GM12878 (cell line): ENCODE results near the gene SYMPK. TPM values are rescaled to one million over a fixed set of nuclear protein-coding genes. Genes with fewer than 3 reads are reported as not detected.

Experiments
- ATAC-seq: fragments of 200-7000 bp; cut with Tn5 transposase; 3 replicates; pipeline ENCODE4 v1.9.1; 2020; ENCODE audit warnings: mild to moderate bottlenecking, moderate library complexity
- BruUV-seq: library from RNA; stranded (reverse); fragments of 400-500 nt; replicated peaks from 2 replicates; lab custom pipeline; 2021; lab: Mats Ljungman, UMichigan
- CTCF ChIA-PET: fragments of 300-600 bp; sonication (Branson Sonifier 250); formaldehyde crosslinking; extraction: SDS; loops from one replicate; lab custom pipeline; 2021; ENCODE audit warnings: inconsistent platforms; lab: Yijun Ruan, JAX
- POLR2A ChIA-PET: fragments of 350-600 bp; formaldehyde crosslinking; extraction: SDS; loops from one replicate; lab custom pipeline; 2021; ENCODE audit warnings: inconsistent platforms; lab: Charles Lee
- RAD21 ChIA-PET: fragments of 300-600 bp; sonication (Branson Sonifier 250); formaldehyde crosslinking; loops from one replicate; lab custom pipeline; 2023; ENCODE audit warnings: antibody characterized with exemption; ENCODE audit not compliant: unreplicated experiment; lab: Charles Lee
- SMC1A ChIA-PET: fragments of 300-600 bp; sonication (Branson Sonifier 250); formaldehyde crosslinking; loops from one replicate; lab custom pipeline; 2023; ENCODE audit not compliant: unreplicated experiment, uncharacterized antibody; lab: Charles Lee
- DNase-seq: peaks from one replicate; pipeline ENCODE4 v3.0.0-alpha.2; 2011; ENCODE audit warnings: low read depth, low spot score
- FAIRE-seq: peaks from 3 replicates; lab custom pipeline; 2011; peaks lifted over from hg19 to GRCh38; lab: Jason Lieb, UNC
- H2AFZ ChIP-seq: 2 replicates; pipeline ENCODE4 v1.6.0; 2011; ENCODE audit warnings: low read depth, low read length, control low read depth; ENCODE audit not compliant: control insufficient read depth
- H3K27ac ChIP-seq: 2 replicates; pipeline ENCODE4 v1.5.1; 2011; ENCODE audit warnings: control low read depth; ENCODE audit not compliant: control insufficient read depth, insufficient read depth
- H3K27me3 ChIP-seq, 2 experiments: replicated peaks in 1 of 2; 2 replicates each; pipeline versions ENCODE4 v1.6.0 to v1.6.1; 2011; ENCODE audit warnings: low read length in 1 of 2; ENCODE audit not compliant: control insufficient read depth in 2 of 2, insufficient read depth in 2 of 2
- H3K36me3 ChIP-seq, 2 experiments: 2 replicates each; pipeline ENCODE4 v1.5.1; 2011; ENCODE audit warnings: low read length in 1 of 2; ENCODE audit not compliant: control insufficient read depth in 2 of 2, insufficient read depth in 2 of 2
- H3K4me1 ChIP-seq: 2 replicates; pipeline ENCODE4 v1.6.1; 2011; ENCODE audit warnings: mild to moderate bottlenecking, low read length, moderate library complexity, mixed read lengths; ENCODE audit not compliant: control insufficient read depth, insufficient read depth
- H3K4me2 ChIP-seq: 2 replicates; pipeline ENCODE4 v1.6.0; 2011; ENCODE audit warnings: control low read depth; ENCODE audit not compliant: control insufficient read depth, insufficient read depth
- H3K4me3 ChIP-seq: fragments of 200-600 bp; sonication (generic); 2 replicates; pipeline ENCODE4 v1.5.1; 2016
- H3K79me2 ChIP-seq: 2 replicates; pipeline ENCODE4 v1.6.0; 2011; ENCODE audit warnings: low read length; ENCODE audit not compliant: control insufficient read depth, insufficient read depth
- H3K9ac ChIP-seq: 2 replicates; pipeline ENCODE4 v1.8.0; 2011; ENCODE audit warnings: low read length, control low read depth, mixed read lengths; ENCODE audit not compliant: control insufficient read depth, insufficient read depth
- H3K9me3 ChIP-seq: replicated peaks from 3 replicates; pipeline ENCODE4 v1.5.1; 2011; ENCODE audit warnings: mild to moderate bottlenecking, low read length; ENCODE audit not compliant: control insufficient read depth, insufficient read depth
- H4K20me1 ChIP-seq: 2 replicates; pipeline ENCODE4 v1.6.0; 2011; ENCODE audit not compliant: control insufficient read depth, insufficient read depth
- CBFB ChIP-seq: IDR thresholded peaks from 2 replicates; pipeline ENCODE4 v1.6.1; 2016; ENCODE audit warnings: antibody characterized with exemption, low read depth
- CEBPB ChIP-seq, 2 experiments: fragments of 150-350 bp in 1 of 2; IDR thresholded peaks; 2 replicates each; pipeline ENCODE4 v1.6.1; 2012 to 2014; ENCODE audit warnings: low read depth in 2 of 2, low read length in 2 of 2, borderline replicate concordance in 1 of 2, inconsistent platforms in 1 of 2
- EED ChIP-seq: sonication (generic); IDR thresholded peaks from 2 replicates; pipeline ENCODE4 v1.6.1; 2016; ENCODE audit warnings: antibody characterized with exemption, low read depth
- IKZF1 ChIP-seq: fragments of 450-650 bp; conservative IDR thresholded peaks from 2 replicates; pipeline ENCODE4 v1.6.1; 2017; ENCODE audit warnings: antibody characterized with exemption, mild to moderate bottlenecking
- LARP7 ChIP-seq: fragments of 450-650 bp; IDR thresholded peaks from 2 replicates; pipeline ENCODE4 v1.6.1; 2017; ENCODE audit warnings: mild to moderate bottlenecking
- MXI1 ChIP-seq: fragments of 150-350 bp; IDR thresholded peaks from 2 replicates; pipeline ENCODE4 v1.6.1; 2011; ENCODE audit warnings: low read depth, mild to moderate bottlenecking, inconsistent platforms, low read length, improper control_type of control experiment
- MYC ChIP-seq: IDR thresholded peaks from 2 replicates; pipeline ENCODE4 v1.6.1; 2011; ENCODE audit warnings: mild to moderate bottlenecking, low read length, moderate library complexity, inconsistent platforms; ENCODE audit not compliant: insufficient read depth, insufficient replicate concordance, insufficient read length, severe bottlenecking
- NFYB ChIP-seq: IDR thresholded peaks from 2 replicates; pipeline ENCODE4 v1.6.1; 2011; ENCODE audit warnings: low read depth, mild to moderate bottlenecking, low read length, improper control_type of control experiment, moderate library complexity; ENCODE audit not compliant: insufficient read depth
- NRF1 ChIP-seq: conservative IDR thresholded peaks from 2 replicates; pipeline ENCODE4 v1.6.1; 2011; ENCODE audit warnings: mild to moderate bottlenecking, low read depth, low read length, improper control_type of control experiment
- PBX3 ChIP-seq: IDR thresholded peaks from 2 replicates; pipeline ENCODE4 v1.6.1; 2011; ENCODE audit warnings: mild to moderate bottlenecking, low read depth, low read length, moderate library complexity; ENCODE audit not compliant: insufficient replicate concordance
- RB1 ChIP-seq: fragments of 450-650 bp; formaldehyde crosslinking; IDR thresholded peaks from 2 replicates; pipeline ENCODE4 v1.6.1; 2017; ENCODE audit warnings: mild to moderate bottlenecking, borderline replicate concordance
- RELA ChIP-seq: fragments of 450-650 bp; IDR thresholded peaks from 2 replicates; pipeline ENCODE4 v1.8.0; 2014; ENCODE audit warnings: borderline replicate concordance; ENCODE audit not compliant: partially characterized antibody
- SIN3A ChIP-seq: IDR thresholded peaks from 2 replicates; pipeline ENCODE4 v1.6.1; 2012; ENCODE audit warnings: low read depth, low read length, improper control_type of control experiment
- SPI1 ChIP-seq: IDR thresholded peaks from 2 replicates; pipeline ENCODE4 v1.6.1; 2011; ENCODE audit warnings: low read depth, mild to moderate bottlenecking, low read length, moderate library complexity, borderline replicate concordance; ENCODE audit not compliant: insufficient read depth
- SRF ChIP-seq, 2 experiments: IDR thresholded peaks; 2 replicates each; pipeline ENCODE4 v1.6.1; 2011; ENCODE audit warnings: low read depth in 2 of 2, low read length in 2 of 2, mild to moderate bottlenecking in 1 of 2, moderate library complexity in 1 of 2
- ZZZ3 ChIP-seq: IDR thresholded peaks from 2 replicates; pipeline ENCODE4 v1.6.1; 2011; ENCODE audit warnings: low read depth; ENCODE audit not compliant: control insufficient read depth, insufficient read length
- WGBS: methylation state at CpG from one replicate; pipeline ENCODE4 v1.1.6; 2016; ENCODE audit warnings: low lambda C conversion rate; ENCODE audit not compliant: insufficient replicate concordance, insufficient coverage; ENCODE audit errors: missing lambda C conversion rate; 5-methylcytosine and 5-hydroxymethylcytosine counted together
- in situ Hi-C: fragments of 300-500 bp; cut with MboI; formaldehyde crosslinking; loops from 9 replicates; pipeline ENCODE4 v1.14.3; 2018; ENCODE audit warnings: mixed read lengths
- intact Hi-C: fragments of 100-400 bp; cut with micrococcal nuclease; formaldehyde crosslinking; loops from one replicate; pipeline ENCODE4 v1.14.2; 2022; ENCODE audit not compliant: unreplicated experiment
- polyA plus RNA-seq, 11 experiments: library from polyadenylated mRNA; depleted of rRNA in 4 of 11; unstranded in 6 of 11; stranded (reverse) in 5 of 11; fragments of >200 nt; fragmentation: Nextera tagmentation in 4 of 11; fragmentation: Illumina TruSeq in 1 of 11; extraction: Ambion mirVana in 4 of 11; extraction: Trizol in 1 of 11; gene quantifications; 1 replicate in 1 of 11; 2 replicates in 10 of 11; pipeline versions ENCODE4 v1.2.1 to v1.2.3, GENCODE V29; 2011 to 2016; ENCODE audit warnings: inconsistent platforms in 2 of 11, missing spikeins in 2 of 11, low read depth in 1 of 11
- total RNA-seq, 4 experiments: library from RNA; depleted of rRNA in 3 of 4; stranded (reverse); fragments of >200 nt in 3 of 4; fragmentation: Illumina TruSeq in 1 of 4; extraction: Trizol in 1 of 4; gene quantifications; 2 replicates each; pipeline versions ENCODE4 v1.2.1 to v1.2.3, GENCODE V29; 2013 to 2021
- TF ChIP-seq, protein P1 (sequence below): fragments of 450-650 bp; IDR thresholded peaks from 2 replicates; pipeline ENCODE4 v1.6.1; 2017; ENCODE audit warnings: low read depth, mild to moderate bottlenecking, moderate library complexity
- TF ChIP-seq, protein P2 (sequence below): fragments of 450-650 bp; IDR thresholded peaks from 2 replicates; pipeline ENCODE4 v1.6.1; 2016; ENCODE audit warnings: mild to moderate bottlenecking

The SYMPK gene
- total and polyA plus RNA-seq, 10 of the 15 experiments (the other 5 are each of a cell fraction or from before 2014, with no cell fraction given) = 0.49 to 109 (median 42.5) TPM

- Histone ChIP-seq H2AFZ (peak within 1 kb of the TSS; percentile 86), H3K4me1 (peaks cover 4% of the 10 kb centered on the region), H3K9me3 (no peaks in the 10 kb centered on the region), H3K4me2 (peak within 1 kb of the TSS; percentile 98), H3K4me3 (peak within 1 kb of the TSS; percentile 98), H3K36me3 (no peaks in the 10 kb centered on the region), H3K9ac (peak within 1 kb of the TSS; percentile 75), H4K20me1 (no peaks in the 10 kb centered on the region), H3K27me3 (no peaks in the 10 kb centered on the region), H3K27ac (peak within 1 kb of the TSS; percentile 80), H3K79me2 (no peaks in the 10 kb centered on the region; the same call in 1 of the 2 replicates)
- peak; percentile 95 for FAIRE-seq
- SMC1A ChIA-PET = interaction anchor here (0.6 to 3.2 kb wide), 15 partner anchors 10 to 345 kb away, joined by 3 to 24 read pairs (median 4); partner anchors contain the start of genes DMWD, FBXO46 and SYMPK
- peak; percentile 82 for ATAC-seq
- RAD21 ChIA-PET = interaction anchor here (0.5 to 3.6 kb wide), 30 partner anchors 10 to 1362 kb away, joined by 3 to 63 read pairs (median 6); partner anchors contain the start of genes DMWD, FBXO46, FOXA3 and IRF2BP1
- WGBS = under 1% methylated on average over 70 of the region's 70 CpGs
- peak; percentile 89 for DNase-seq
- POLR2A ChIA-PET = interaction anchor here (0.5 to 3.3 kb wide), 31 partner anchors 8 to 947 kb away, joined by 3 to 28 read pairs (median 4); partner anchors contain the start of genes CCDC61, DMWD, FBXO46 and IRF2BP1
- CTCF ChIA-PET = interaction anchor here (0.5 to 4.5 kb wide), 39 partner anchors 9 to 485 kb away, joined by 3 to 110 read pairs (median 5); partner anchors contain the start of genes CCDC61, DMWD, FBXO46 and FOXA3
- no TSS peak for BruUV-seq
- intact Hi-C loops = loop anchor here (2.0 to 5.0 kb wide), 3 partner anchors 24 to 77 kb away; partner anchors contain the start of genes DMWD, FBXO46, MEIOSIN and QPCTL
- in situ Hi-C loops = no loop called here
- no peak for TF ChIP-seq SRF (IDR thresholded peaks at IDR 0.05; ENCODE audit: low read depth in 2 of 2, low read length in 2 of 2)
- 0 out of 2 replicates have a peak, but pooled peaks have one; percentile 21 for TF ChIP-seq MXI1
- TF ChIP-seq, protein P1, sequence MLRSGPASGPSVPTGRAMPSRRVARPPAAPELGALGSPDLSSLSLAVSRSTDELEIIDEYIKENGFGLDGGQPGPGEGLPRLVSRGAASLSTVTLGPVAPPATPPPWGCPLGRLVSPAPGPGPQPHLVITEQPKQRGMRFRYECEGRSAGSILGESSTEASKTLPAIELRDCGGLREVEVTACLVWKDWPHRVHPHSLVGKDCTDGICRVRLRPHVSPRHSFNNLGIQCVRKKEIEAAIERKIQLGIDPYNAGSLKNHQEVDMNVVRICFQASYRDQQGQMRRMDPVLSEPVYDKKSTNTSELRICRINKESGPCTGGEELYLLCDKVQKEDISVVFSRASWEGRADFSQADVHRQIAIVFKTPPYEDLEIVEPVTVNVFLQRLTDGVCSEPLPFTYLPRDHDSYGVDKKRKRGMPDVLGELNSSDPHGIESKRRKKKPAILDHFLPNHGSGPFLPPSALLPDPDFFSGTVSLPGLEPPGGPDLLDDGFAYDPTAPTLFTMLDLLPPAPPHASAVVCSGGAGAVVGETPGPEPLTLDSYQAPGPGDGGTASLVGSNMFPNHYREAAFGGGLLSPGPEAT = peak; percentile 36
- peak; percentile 65 for TF ChIP-seq IKZF1
- peak; percentile 92 for TF ChIP-seq SIN3A
- peak; percentile 91 for TF ChIP-seq NRF1
- TF ChIP-seq NFYB = peak; percentile 87
- no peak for TF ChIP-seq SPI1
- TF ChIP-seq ZZZ3 = no peak
- no peak for TF ChIP-seq EED
- TF ChIP-seq CBFB = peak; percentile 49; the same call in 1 of the 2 replicates
- TF ChIP-seq LARP7 = no peak
- TF ChIP-seq MYC = peak; percentile 59
- TF ChIP-seq PBX3 = peak; percentile 90
- TF ChIP-seq RB1 = 0 out of 2 replicates have a peak, but pooled peaks have one; percentile 14
- TF ChIP-seq, protein P2, sequence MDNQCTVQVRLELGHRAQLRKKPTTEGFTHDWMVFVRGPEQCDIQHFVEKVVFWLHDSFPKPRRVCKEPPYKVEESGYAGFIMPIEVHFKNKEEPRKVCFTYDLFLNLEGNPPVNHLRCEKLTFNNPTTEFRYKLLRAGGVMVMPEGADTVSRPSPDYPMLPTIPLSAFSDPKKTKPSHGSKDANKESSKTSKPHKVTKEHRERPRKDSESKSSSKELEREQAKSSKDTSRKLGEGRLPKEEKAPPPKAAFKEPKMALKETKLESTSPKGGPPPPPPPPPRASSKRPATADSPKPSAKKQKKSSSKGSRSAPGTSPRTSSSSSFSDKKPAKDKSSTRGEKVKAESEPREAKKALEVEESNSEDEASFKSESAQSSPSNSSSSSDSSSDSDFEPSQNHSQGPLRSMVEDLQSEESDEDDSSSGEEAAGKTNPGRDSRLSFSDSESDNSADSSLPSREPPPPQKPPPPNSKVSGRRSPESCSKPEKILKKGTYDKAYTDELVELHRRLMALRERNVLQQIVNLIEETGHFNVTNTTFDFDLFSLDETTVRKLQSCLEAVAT = peak; percentile 35
- no peak for TF ChIP-seq CEBPB (IDR thresholded peaks at IDR 0.05; ENCODE audit: borderline replicate concordance in 1 of 2, low read depth in 2 of 2, low read length in 2 of 2)
- no peak for TF ChIP-seq RELA
These were observed 93.8 kb downstream of the SYMPK start, which contains the start of gene SIX5 for GRCh38 chr19:45768984-45769782. Gene SIX5, minus strand, starts transcription at chr19:45769252. Its CDS starts 408 bp downstream, at chr19:45768844.
